HUES48 (cell line): Measurements from ENCODE around the gene SIMC1.

Experiments
- H3K27ac ChIP-seq: one replicate; pipeline ENCODE4 v1.7.0; 2013; ENCODE audit warnings: low read depth, low read length, inconsistent platforms
- H3K27me3 ChIP-seq: 2 replicates; pipeline ENCODE4 v1.6.1; 2013; ENCODE audit warnings: mild to moderate bottlenecking, low read length; ENCODE audit not compliant: control insufficient read depth, insufficient read depth
- H3K36me3 ChIP-seq: 2 replicates; pipeline ENCODE4 v1.6.1; 2013; ENCODE audit warnings: low read length; ENCODE audit not compliant: control insufficient read depth, insufficient read depth
- H3K4me1 ChIP-seq: 2 replicates; pipeline ENCODE4 v1.6.1; 2013; ENCODE audit warnings: mild to moderate bottlenecking, low read length; ENCODE audit not compliant: control insufficient read depth, insufficient read depth
- H3K4me3 ChIP-seq: 2 replicates; pipeline ENCODE4 v1.5.1; 2013; ENCODE audit warnings: mild to moderate bottlenecking, low read depth, low read length
- H3K9ac ChIP-seq: 2 replicates; pipeline ENCODE4 v1.6.1; 2013; ENCODE audit warnings: mild to moderate bottlenecking, low read depth, low read length, moderate library complexity
- H3K9me3 ChIP-seq: 2 replicates; pipeline ENCODE4 v1.6.1; 2013; ENCODE audit warnings: low read length; ENCODE audit not compliant: control insufficient read depth, insufficient read depth

SIMC1 gene

DNA sequence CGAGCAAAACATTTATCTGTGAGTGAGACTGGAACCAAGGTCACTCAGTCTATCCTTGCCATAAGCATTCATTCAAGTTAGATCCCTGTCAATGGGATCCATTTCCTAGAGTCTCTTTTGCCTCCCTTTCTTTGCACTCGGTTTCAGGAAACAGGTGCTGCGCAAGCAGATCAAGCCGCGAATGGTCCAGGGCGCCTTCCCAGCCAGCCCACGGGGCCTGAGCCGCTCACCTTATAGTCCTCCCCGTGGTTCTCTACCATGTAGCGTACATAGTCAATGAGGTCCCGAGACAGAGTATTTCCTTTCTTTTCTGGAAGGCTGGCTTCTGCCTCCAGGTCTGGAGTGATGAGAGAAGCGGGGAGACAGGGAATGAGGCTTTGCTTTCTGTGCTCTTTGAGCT is 146.8 kb downstream of the SIMC1 start:
- Histone ChIP-seq H3K36me3 (peaks cover 65% of the 10 kb centered on the region), H3K9ac (no peak overlapping the region), H3K27me3 (no peaks in the 10 kb centered on the region)

GRCh38 chr5:176386491-176386890 is 148.3 kb downstream of the SIMC1 start:
- Histone ChIP-seq H3K4me1 (peaks cover 8% of the 10 kb centered on the region), H3K27ac (no peak overlapping the region), H3K27me3 (no peaks in the 10 kb centered on the region), H3K9ac (no peak overlapping the region), H3K36me3 (peaks cover 59% of the 10 kb centered on the region), H3K9me3 (no peaks in the 10 kb centered on the region), H3K4me3 (no peak overlapping the region)

More for the DNA sequence above, 146.8 kb downstream of the SIMC1 start:
- Histone ChIP-seq H3K9me3 (no peaks in the 10 kb centered on the region), H3K4me3 (no peak overlapping the region), H3K4me1 (peaks cover 8% of the 10 kb centered on the region), H3K27ac (no peak overlapping the region)

DNA sequence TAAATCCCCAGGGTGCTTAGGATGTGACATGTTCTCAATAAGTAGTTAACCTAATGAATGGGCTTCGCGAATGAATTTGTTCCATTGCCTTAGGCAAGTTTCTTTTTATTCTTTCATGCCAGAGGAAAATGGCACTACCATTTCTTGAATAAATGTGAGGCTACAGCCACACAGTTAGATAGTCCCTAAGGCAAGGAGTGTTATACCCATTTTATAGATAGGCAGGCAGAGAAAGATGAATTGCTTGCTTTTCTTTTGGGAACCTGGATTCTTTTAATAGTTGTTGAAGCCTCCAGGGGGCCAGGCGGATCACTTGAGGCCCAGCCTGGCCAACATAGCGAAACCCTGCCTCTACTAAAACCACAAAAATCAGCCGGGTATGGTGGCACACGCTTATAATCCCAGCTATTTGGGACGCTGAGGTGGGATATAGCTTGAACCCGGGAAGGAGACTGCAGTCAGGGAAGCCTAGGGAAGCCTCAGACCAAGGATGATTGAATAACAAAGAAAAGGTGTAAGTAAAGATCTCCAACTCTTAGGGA is 149.2 kb downstream of the SIMC1 start:
- Histone ChIP-seq H3K9ac (peak overlapping the region; percentile 97), H3K9me3 (no peaks in the 10 kb centered on the region), H3K36me3 (peaks cover 58% of the 10 kb centered on the region), H3K27me3 (no peaks in the 10 kb centered on the region), H3K27ac (peak overlapping the region; percentile 99), H3K4me1 (peaks cover 8% of the 10 kb centered on the region), H3K4me3 (peak overlapping the region; percentile 95)

- Histone ChIP-seq H3K4me3 (peak overlapping the region; percentile 95), H3K36me3 (peaks cover 52% of the 10 kb centered on the region), H3K27me3 (no peaks in the 10 kb centered on the region), H3K4me1 (peaks cover 8% of the 10 kb centered on the region), H3K27ac (peak overlapping the region; percentile 99), H3K9ac (peak overlapping the region; percentile 97), H3K9me3 (no peaks in the 10 kb centered on the region)
Measured at GRCh38 chr5:176388003-176388443, 149.8 kb downstream of the SIMC1 start.

- Histone ChIP-seq H3K4me3 (peak within 1 kb of the TSS; percentile 95), H3K9ac (peak within 1 kb of the TSS; percentile 97), H3K27me3 (no peaks in the 10 kb centered on the region), H3K4me1 (peaks cover 8% of the 10 kb centered on the region), H3K27ac (peak within 1 kb of the TSS; percentile 99), H3K36me3 (peaks cover 46% of the 10 kb centered on the region), H3K9me3 (no peaks in the 10 kb centered on the region)
Measured at GRCh38 chr5:176388444-176389134, 150.4 kb downstream of the SIMC1 start, which contains the start of the genes HIGD2A and NOP16. Gene HIGD2A, plus strand, starts transcription at chr5:176388751. Its CDS starts 69 bp downstream, at chr5:176388820. Gene NOP16, minus strand, starts transcription at chr5:176388598. Its CDS starts 59 bp downstream, at chr5:176388539.

- Histone ChIP-seq H3K9me3 (no peaks in the 10 kb centered on the region), H3K27ac (peak overlapping the region; percentile 99), H3K9ac (peak overlapping the region; percentile 85), H3K4me3 (peak overlapping the region; percentile 95), H3K36me3 (peaks cover 38% of the 10 kb centered on the region), H3K4me1 (peaks cover 8% of the 10 kb centered on the region), H3K27me3 (no peaks in the 10 kb centered on the region)
Measured at GRCh38 chr5:176389135-176390123, 151.2 kb downstream of the SIMC1 start.

DNA sequence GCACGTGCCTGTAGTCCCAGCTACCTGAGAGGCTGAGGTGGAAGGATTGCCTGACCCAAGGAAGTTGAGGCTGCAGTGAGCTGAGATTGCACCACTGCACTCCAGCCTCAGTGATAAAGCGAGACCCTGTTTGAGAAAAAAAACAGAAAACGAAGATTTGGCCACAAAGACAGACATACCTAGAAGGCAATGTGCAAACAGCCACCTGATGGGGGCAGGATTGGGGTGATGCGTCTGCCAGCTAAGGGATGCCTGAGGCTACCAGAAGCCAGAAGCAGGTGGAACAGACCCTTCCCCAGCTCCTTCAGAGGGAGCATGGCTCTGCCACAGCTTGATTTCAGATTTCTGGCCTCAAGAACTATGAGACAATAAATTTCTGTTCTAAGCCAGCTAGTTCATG is 153.3 kb downstream of the SIMC1 start:
- no peak overlapping the region for H3K9ac ChIP-seq

GRCh38 chr5:176391999-176392398 is 153.8 kb downstream of the SIMC1 start:
- Histone ChIP-seq H3K4me3 (no peak overlapping the region), H3K4me1 (peaks cover 8% of the 10 kb centered on the region), H3K27ac (no peak overlapping the region)

More for the DNA sequence above, 153.3 kb downstream of the SIMC1 start:
- H3K36me3 ChIP-seq: peaks cover 17% of the 10 kb centered on the region
- no peak overlapping the region for H3K4me3 ChIP-seq
- no peak overlapping the region for H3K27ac ChIP-seq
- no peaks in the 10 kb centered on the region for H3K9me3 ChIP-seq
- H3K27me3 ChIP-seq: no peaks in the 10 kb centered on the region
- peaks cover 8% of the 10 kb centered on the region for H3K4me1 ChIP-seq

GRCh38 chr5:176392526-176392925 is 154.3 kb downstream of the SIMC1 start:
- no peaks in the 10 kb centered on the region for H3K27me3 ChIP-seq
- H3K4me3 ChIP-seq: no peak overlapping the region
- peaks cover 2% of the 10 kb centered on the region; the same call in 1 of the 2 replicates for H3K4me1 ChIP-seq
- H3K9ac ChIP-seq: no peak overlapping the region
- no peaks in the 10 kb centered on the region for H3K9me3 ChIP-seq
- H3K27ac ChIP-seq: no peak overlapping the region
- peaks cover 8% of the 10 kb centered on the region for H3K36me3 ChIP-seq

More at GRCh38 chr5:176391999-176392398, 153.8 kb downstream of the SIMC1 start:
- Histone ChIP-seq H3K27me3 (no peaks in the 10 kb centered on the region), H3K36me3 (peaks cover 12% of the 10 kb centered on the region), H3K9ac (no peak overlapping the region), H3K9me3 (no peaks in the 10 kb centered on the region)

- no peak overlapping the region for H3K9ac ChIP-seq
- no peaks in the 10 kb centered on the region for H3K4me1 ChIP-seq
- no peak overlapping the region for H3K27ac ChIP-seq
- H3K9me3 ChIP-seq: no peaks in the 10 kb centered on the region
- H3K4me3 ChIP-seq: no peak overlapping the region
- peaks cover 8% of the 10 kb centered on the region for H3K36me3 ChIP-seq
- H3K27me3 ChIP-seq: no peaks in the 10 kb centered on the region
Measured at GRCh38 chr5:176394096-176394495, 155.9 kb downstream of the SIMC1 start.
